NT2/D1 (cell line): ENCODE data around the gene SUPT7L.

Source experiments
- DNase-seq: peaks from one replicate; pipeline ENCODE4 v3.0.0-alpha.2; 2011; ENCODE audit warnings: low read depth, low spot score
- H3K27me3 ChIP-seq: 2 replicates; pipeline ENCODE4 v1.6.0; 2011; ENCODE audit warnings: mild to moderate bottlenecking; ENCODE audit not compliant: insufficient read length, insufficient read depth
- H3K36me3 ChIP-seq: 2 replicates; pipeline ENCODE4 v1.6.1; 2011; ENCODE audit warnings: mild to moderate bottlenecking, low read length, mixed read lengths; ENCODE audit not compliant: insufficient read depth, insufficient read length
- H3K4me1 ChIP-seq: 2 replicates; pipeline ENCODE4 v1.5.1; 2011; ENCODE audit not compliant: insufficient read depth, insufficient read length
- H3K4me3 ChIP-seq: 2 replicates; pipeline ENCODE4 v1.5.1; 2011; ENCODE audit warnings: low read depth; ENCODE audit not compliant: insufficient read length
- H3K9ac ChIP-seq: 2 replicates; pipeline ENCODE4 v1.6.0; 2011; ENCODE audit warnings: low read depth; ENCODE audit not compliant: insufficient read length
- H3K9me3 ChIP-seq: 2 replicates; pipeline ENCODE4 v1.5.1; 2011; ENCODE audit warnings: mild to moderate bottlenecking, low read length; ENCODE audit not compliant: insufficient read depth
- SUZ12 ChIP-seq: IDR thresholded peaks from 2 replicates; pipeline ENCODE4 v1.6.1; 2011; ENCODE audit not compliant: insufficient read length, insufficient read depth; ENCODE audit errors: extremely low read depth
- YY1 ChIP-seq: IDR thresholded peaks from 2 replicates; pipeline ENCODE4 v1.6.1; 2011; ENCODE audit not compliant: insufficient read length, insufficient read depth
- ZNF274 ChIP-seq: IDR thresholded peaks from 2 replicates; pipeline ENCODE4 v1.6.1; 2011; ENCODE audit warnings: mild to moderate bottlenecking, low read depth, low read length

SUPT7L gene, protein sequence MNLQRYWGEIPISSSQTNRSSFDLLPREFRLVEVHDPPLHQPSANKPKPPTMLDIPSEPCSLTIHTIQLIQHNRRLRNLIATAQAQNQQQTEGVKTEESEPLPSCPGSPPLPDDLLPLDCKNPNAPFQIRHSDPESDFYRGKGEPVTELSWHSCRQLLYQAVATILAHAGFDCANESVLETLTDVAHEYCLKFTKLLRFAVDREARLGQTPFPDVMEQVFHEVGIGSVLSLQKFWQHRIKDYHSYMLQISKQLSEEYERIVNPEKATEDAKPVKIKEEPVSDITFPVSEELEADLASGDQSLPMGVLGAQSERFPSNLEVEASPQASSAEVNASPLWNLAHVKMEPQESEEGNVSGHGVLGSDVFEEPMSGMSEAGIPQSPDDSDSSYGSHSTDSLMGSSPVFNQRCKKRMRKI

DNA sequence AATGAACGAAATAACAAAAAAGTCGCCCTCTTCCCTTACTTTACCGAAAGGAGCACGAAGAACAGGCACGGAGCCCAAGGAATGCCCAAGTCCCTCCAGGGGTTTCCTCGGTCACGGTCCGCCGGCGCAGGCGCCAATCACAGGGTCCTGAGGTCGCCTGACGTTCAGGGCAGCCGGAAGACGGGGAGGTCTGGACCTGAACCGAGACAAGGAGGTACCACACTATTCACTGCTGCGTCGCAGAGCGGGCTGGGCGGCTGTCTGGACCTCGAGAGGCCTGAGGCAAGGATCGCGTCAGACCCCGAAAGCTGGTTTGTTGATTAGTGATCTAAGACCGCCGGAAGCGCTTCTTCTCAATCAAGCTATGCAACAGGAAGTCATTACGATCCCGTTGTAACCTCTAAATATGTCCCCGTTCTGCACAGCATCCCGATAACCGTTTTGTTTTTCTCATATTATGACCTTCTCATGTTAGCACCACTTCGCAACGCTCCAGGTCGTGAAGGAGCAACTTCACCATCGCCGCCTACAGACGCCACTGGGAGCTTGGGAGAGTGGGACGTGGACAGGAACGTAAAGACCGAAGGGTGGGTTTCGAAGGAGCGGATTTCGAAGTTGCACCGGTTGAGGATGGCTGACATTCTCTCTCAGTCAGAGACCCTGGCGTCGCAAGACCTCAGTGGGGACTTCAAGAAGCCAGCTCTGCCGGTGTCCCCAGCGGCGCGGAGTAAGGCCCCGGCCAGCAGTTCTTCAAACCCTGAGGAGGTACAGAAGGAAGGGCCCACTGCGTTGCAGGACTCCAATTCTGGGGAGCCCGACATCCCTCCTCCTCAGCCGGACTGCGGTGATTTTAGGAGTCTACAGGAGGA is at the start of gene SUPT7L, which contains the start of gene SLC4A1AP:
SUPT7L (minus strand) TSS at position 330 of the 869 bp plus-strand sequence. CDS start 1,422 bp downstream, outside the sequence.
SLC4A1AP (plus strand) TSS at position 605 of the 869 bp plus-strand sequence; CDS start at position 631, 26 bp downstream.
- peak; percentile 73 for DNase-seq
- no peaks in the 10 kb centered on the region for H3K27me3 ChIP-seq
- peak within 1 kb of the TSS; percentile 84 for H3K9ac ChIP-seq
- H3K4me3 ChIP-seq: peak within 1 kb of the TSS; percentile 91
- no peak for TF ChIP-seq ZNF274
- TF ChIP-seq YY1: peak; percentile 65
- H3K9me3 ChIP-seq: no peaks in the 10 kb centered on the region
- no peaks in the 10 kb centered on the region for H3K4me1 ChIP-seq
- peaks cover 55% of the 10 kb centered on the region for H3K36me3 ChIP-seq

DNA sequence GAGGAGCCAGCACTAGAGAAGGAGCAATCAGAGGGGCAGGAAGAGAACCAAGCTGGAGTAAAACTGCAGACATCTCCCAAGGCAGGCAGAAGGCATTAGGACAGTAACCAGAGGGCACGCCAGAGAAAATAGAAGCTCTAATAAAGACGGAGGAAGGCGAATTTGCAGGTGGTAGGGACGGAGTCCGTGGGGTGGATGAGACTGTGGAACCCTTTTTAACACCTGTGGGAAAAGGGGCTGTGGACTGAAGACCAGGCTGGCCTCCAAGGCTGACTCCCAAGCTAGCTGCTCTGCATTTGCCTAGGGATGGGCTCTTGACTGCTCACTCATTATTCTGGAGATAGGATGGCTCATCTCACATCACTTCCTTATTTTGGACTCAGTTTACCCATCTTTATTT is 49.8 kb upstream of the SUPT7L start:
- H3K9me3 ChIP-seq: no peaks in the 10 kb centered on the region
- no peak for DNase-seq
- no peak overlapping the region for H3K4me3 ChIP-seq
- H3K27me3 ChIP-seq: peaks cover 17% of the 10 kb centered on the region
- no peak overlapping the region for H3K9ac ChIP-seq
- TF ChIP-seq YY1 (no peak), SUZ12 (no peak), ZNF274 (no peak)
- no peaks in the 10 kb centered on the region for H3K36me3 ChIP-seq
- H3K4me1 ChIP-seq: no peaks in the 10 kb centered on the region

DNA sequence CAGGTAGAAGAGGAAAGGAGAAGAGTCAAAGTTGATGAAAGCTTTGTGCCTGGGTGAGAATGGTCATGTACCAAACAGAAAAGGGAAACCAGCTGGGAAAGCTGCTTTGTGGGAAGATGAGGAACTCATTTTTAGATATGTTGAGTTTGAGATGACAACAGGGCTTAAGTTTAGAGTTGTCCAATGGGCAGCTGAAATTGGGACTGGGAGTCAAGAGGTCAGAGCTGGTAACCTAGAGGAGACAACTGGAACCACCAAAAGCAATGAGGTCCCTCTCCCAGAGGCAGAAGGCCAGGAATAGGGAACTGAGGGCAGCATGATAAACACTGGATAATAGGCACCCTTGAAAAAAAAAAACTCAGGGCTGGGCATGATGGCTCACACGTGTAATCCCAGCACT is 49.1 kb upstream of the SUPT7L start:
- TF ChIP-seq YY1: no peak
- TF ChIP-seq SUZ12: no peak
- TF ChIP-seq ZNF274: no peak
- no peak for DNase-seq
- Histone ChIP-seq H3K4me1 (no peaks in the 10 kb centered on the region), H3K36me3 (no peaks in the 10 kb centered on the region), H3K4me3 (no peak overlapping the region), H3K9me3 (no peaks in the 10 kb centered on the region), H3K9ac (no peak overlapping the region), H3K27me3 (peaks cover 17% of the 10 kb centered on the region)

DNA sequence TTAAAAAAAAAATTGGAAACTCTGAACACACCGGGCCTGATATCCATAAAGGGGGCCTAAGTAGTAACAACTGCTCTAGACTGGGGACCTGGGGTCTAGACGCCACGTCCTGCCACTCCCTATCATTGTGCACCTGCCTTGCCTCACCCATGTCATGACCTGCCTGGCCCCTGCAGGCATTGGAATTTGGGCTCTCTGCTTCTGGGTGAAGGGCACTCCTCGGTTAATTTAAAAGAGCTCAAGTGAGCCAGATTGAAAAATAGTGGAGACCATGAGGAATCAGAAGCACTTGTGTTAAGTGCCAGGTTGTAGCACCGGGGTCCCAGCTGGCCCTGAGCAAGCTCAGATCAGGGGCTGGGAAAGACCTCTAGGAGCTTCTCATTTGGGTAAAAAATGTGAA is 48.4 kb upstream of the SUPT7L start:
- no peak for DNase-seq
- TF ChIP-seq SUZ12 (no peak), YY1 (no peak), ZNF274 (no peak)
- Histone ChIP-seq H3K9me3 (no peaks in the 10 kb centered on the region), H3K9ac (no peak overlapping the region), H3K4me1 (no peaks in the 10 kb centered on the region), H3K36me3 (no peaks in the 10 kb centered on the region), H3K27me3 (peaks cover 11% of the 10 kb centered on the region), H3K4me3 (no peak overlapping the region)

DNA sequence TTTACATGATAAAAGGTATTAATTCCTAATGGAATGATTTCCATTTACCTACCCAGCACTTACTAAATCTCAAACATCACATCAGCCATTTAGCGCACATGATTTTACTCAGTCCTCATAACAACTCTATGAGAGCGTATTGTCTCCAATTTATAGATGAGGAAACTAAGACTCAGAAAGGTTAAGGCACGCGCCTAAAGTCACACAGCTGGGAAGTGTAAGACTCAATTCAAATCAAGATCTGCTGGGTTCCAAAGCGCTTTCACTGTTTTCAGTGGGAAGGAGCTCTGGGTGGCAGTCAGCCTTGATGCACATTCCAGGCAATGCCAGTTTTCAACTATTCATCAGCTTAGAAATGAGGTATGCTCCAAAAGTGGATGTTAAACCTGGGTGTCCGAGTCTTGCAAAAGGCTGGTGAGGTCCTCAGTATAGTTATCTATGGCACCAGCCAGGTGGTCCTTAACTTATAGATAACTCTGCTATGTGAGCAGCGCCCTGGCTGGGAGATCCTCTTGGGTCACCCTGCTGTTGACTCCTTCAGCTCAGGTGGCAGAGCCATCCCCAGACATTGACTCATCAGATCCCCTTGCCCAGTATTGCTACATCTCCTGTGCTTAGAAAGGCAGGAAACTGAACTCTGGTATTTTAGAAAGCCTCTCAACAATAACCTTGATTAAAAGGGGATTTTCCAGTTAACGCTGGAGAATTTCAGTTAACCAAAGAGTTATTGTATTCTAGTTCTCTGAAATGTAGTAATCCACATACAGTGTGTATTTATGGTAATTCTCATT is 47.4 kb upstream of the SUPT7L start:
- no peak overlapping the region for H3K4me3 ChIP-seq
- no peaks in the 10 kb centered on the region for H3K4me1 ChIP-seq
- TF ChIP-seq SUZ12: no peak
- no peak for TF ChIP-seq YY1
- TF ChIP-seq ZNF274: no peak
- no peaks in the 10 kb centered on the region for H3K9me3 ChIP-seq
- no peak overlapping the region for H3K9ac ChIP-seq
- no peak for DNase-seq
- H3K27me3 ChIP-seq: peaks cover 4% of the 10 kb centered on the region
- no peaks in the 10 kb centered on the region for H3K36me3 ChIP-seq

DNA sequence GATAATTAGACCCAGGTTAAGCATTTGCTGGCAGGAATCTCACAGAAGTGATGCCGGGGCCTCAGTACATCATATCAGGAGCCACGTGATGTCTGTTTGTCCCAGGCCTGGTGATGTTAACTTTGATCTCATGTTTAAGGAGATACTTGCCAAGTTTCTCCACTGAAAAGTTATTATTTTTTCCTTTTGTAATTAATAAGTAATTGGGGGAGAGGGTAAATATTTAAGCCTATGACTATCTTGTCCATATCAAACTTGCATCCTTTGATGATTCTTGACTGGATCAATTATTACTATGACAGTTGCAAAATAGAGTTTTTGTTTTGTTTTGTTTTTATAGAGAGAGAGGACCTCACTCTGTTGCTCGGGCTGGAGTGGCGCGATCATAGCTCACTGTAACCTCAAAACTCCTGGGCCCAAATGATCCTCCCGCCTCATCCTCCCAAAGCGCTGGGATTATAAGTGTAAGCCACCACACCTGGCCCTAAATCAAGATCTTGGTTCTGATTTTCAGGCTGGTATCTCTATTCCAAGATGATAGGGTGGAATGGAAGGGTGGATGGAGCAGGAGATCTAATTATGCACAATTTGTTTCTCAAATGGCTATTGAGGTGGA is 46.7 kb upstream of the SUPT7L start:
- TF ChIP-seq YY1 (no peak), SUZ12 (no peak), ZNF274 (no peak)
- peaks cover 2% of the 10 kb centered on the region for H3K27me3 ChIP-seq
- no peak for DNase-seq
- H3K4me1 ChIP-seq: no peaks in the 10 kb centered on the region
- no peaks in the 10 kb centered on the region for H3K9me3 ChIP-seq
- no peaks in the 10 kb centered on the region for H3K36me3 ChIP-seq
- H3K9ac ChIP-seq: no peak overlapping the region
- H3K4me3 ChIP-seq: no peak overlapping the region

DNA sequence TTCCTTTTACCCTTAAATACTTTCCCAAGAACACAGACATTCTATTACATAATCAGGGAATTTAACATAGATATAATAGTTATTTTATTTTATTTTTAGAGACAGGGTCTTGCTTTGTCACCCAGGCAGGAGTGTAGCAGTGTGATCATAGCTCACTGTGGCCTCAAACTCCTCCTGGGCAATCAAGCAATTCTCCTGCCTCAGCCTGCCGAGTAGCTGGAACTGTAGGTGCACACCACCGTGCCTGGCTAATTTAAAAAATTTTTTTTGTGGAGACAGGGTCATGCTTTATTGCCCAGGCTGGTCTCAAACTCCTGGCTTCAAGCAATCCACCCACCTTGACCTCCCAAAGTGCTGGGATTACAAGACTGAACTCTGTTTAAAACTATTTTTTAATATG is 45.9 kb upstream of the SUPT7L start:
- TF ChIP-seq SUZ12 (no peak), YY1 (no peak), ZNF274 (no peak)
- DNase-seq: no peak
- no peak overlapping the region for H3K9ac ChIP-seq
- no peak overlapping the region for H3K4me3 ChIP-seq
- H3K36me3 ChIP-seq: no peaks in the 10 kb centered on the region
- H3K9me3 ChIP-seq: no peaks in the 10 kb centered on the region
- no peaks in the 10 kb centered on the region for H3K27me3 ChIP-seq
- H3K4me1 ChIP-seq: no peaks in the 10 kb centered on the region
